ENCODE data around the gene UGT1A5. TPM values are rescaled to one million over a fixed set of nuclear protein-coding genes. Genes with fewer than 3 reads are reported as not detected.

The UGT1A5 gene
- total and polyA plus RNA-seq, 2 of the 8 experiments (the other 6 are each of a cell fraction or from before 2014, with no cell fraction given): not detected

- H2AK5ac ChIP-seq (ENCODE audit: low read depth, low read length): no peak overlapping the region
- CTCF ChIA-PET (ENCODE audit: partially characterized antibody): no interaction called here
- no peak overlapping the region for H3K4me3 ChIP-seq (ENCODE audit: extremely low read depth in 1 of 4, insufficient read depth in 2 of 4, low read depth in 3 of 4, low read length in 4 of 4)
- H3K79me1 ChIP-seq (ENCODE audit: low read depth, low read length): no peaks in the 10 kb centered on the region
- no peak overlapping the region for H2BK15ac ChIP-seq (ENCODE audit: low read length)
- H3K27ac ChIP-seq (ENCODE audit: low read depth, low read length): no peak overlapping the region
- H3K4me1 ChIP-seq (replicated peaks in 1 of 4; ENCODE audit: control insufficient read depth in 3 of 4, insufficient read depth in 4 of 4, low read length in 3 of 4): no peaks in the 10 kb centered on the region
- no peaks in the 10 kb centered on the region for H4K20me1 ChIP-seq (replicated peaks in 1 of 2; ENCODE audit: control insufficient read depth in 1 of 2, insufficient read depth in 2 of 2, low read length in 2 of 2)
- H2BK12ac ChIP-seq (ENCODE audit: low read depth, low read length): no peak overlapping the region
- no peak overlapping the region for H3K9ac ChIP-seq (replicated peaks in 1 of 4; ENCODE audit: extremely low read depth in 1 of 4, low read depth in 3 of 4, low read length in 3 of 4)
- H3K36me3 ChIP-seq (ENCODE audit: control insufficient read depth in 2 of 4, insufficient read depth in 4 of 4, low read length in 3 of 4): no peaks in the 10 kb centered on the region
- no peak overlapping the region for H3K18ac ChIP-seq (ENCODE audit: extremely low read depth, low read length)
- no peak overlapping the region for H2BK5ac ChIP-seq (ENCODE audit: low read depth, low read length)
- H3K9me3 ChIP-seq (ENCODE audit: insufficient read depth in 2 of 2, low read depth in 1 of 2, low read length in 1 of 2): no peaks in the 10 kb centered on the region
- POLR2A ChIA-PET (ENCODE audit: partially characterized antibody): no interaction called here
- H2AFZ ChIP-seq (ENCODE audit: low read length): no peak overlapping the region
- no peaks in the 10 kb centered on the region for H3K79me2 ChIP-seq (ENCODE audit: control insufficient read depth in 1 of 2, insufficient read depth in 2 of 2, low read length in 2 of 2)
- H3K56ac ChIP-seq (replicated peaks; ENCODE audit: insufficient read length, low read depth, low read length): no peak overlapping the region
- no peak for DNase-seq (ENCODE audit: low read depth in 1 of 2, low spot score in 2 of 2)
- H3K4me2 ChIP-seq (ENCODE audit: insufficient read depth in 1 of 2, low read depth in 2 of 2, low read length in 2 of 2): no peak overlapping the region
- H3K14ac ChIP-seq (ENCODE audit: insufficient read length): no peak overlapping the region
- TF ChIP-seq CTCF (IDR thresholded peaks at IDR 0.05; ENCODE audit: control extremely low read depth in 1 of 3, insufficient read depth in 1 of 3, low read depth in 1 of 3, low read length in 3 of 3) (no peak), SRF (IDR thresholded peaks at IDR 0.05; ENCODE audit: low read depth, low read length) (no peak), CREB1 (IDR thresholded peaks at IDR 0.05) (no peak), KDM5A (IDR thresholded peaks at IDR 0.05; ENCODE audit: low read length) (no peak), EGR1 (IDR thresholded peaks at IDR 0.05; ENCODE audit: borderline replicate concordance, low read depth, low read length) (no peak), JUND (IDR thresholded peaks at IDR 0.05; ENCODE audit: low read length) (no peak), SP2 (IDR thresholded peaks at IDR 0.05; ENCODE audit: low read length) (no peak), KDM1A (IDR thresholded peaks at IDR 0.05; ENCODE audit: borderline replicate concordance, low read length) (no peak)
- no peak for FAIRE-seq
- no peaks in the 10 kb centered on the region for H3K27me3 ChIP-seq (replicated peaks in 1 of 4; ENCODE audit: control insufficient read depth in 3 of 4, extremely low read depth in 1 of 4, insufficient read depth in 3 of 4, low read length in 3 of 4)
- H3K4ac ChIP-seq (replicated peaks; ENCODE audit: insufficient read length, low read depth, low read length): no peak overlapping the region
- no peak overlapping the region for H3K23ac ChIP-seq (ENCODE audit: insufficient read length)
- no peak overlapping the region for H4K5ac ChIP-seq (ENCODE audit: insufficient read length, low read depth, low read length)
- WGBS, 2 experiments (ENCODE audit: extremely low coverage in 1 of 2, insufficient coverage in 1 of 2, insufficient read length in 1 of 2, insufficient replicate concordance in 2 of 2, low coverage in 1 of 2, low lambda C conversion rate in 2 of 2, missing lambda C conversion rate in 1 of 2): 89% methylated on average over 2 of the region's 2 CpGs; no CpG with 5 or more reads in 1 of the 2 experiments
- no peak overlapping the region for H2BK120ac ChIP-seq (replicated peaks; ENCODE audit: low read depth, low read length)
- H4K8ac ChIP-seq (ENCODE audit: extremely low read depth, insufficient read depth, low read length): no peak overlapping the region
- H4K91ac ChIP-seq (replicated peaks; ENCODE audit: insufficient read length, low read length): no peak overlapping the region
- no peak overlapping the region for H2BK20ac ChIP-seq (ENCODE audit: low read length)
- H3K23me2 ChIP-seq (ENCODE audit: low read depth, low read length): no peaks in the 10 kb centered on the region
These were observed 103.6 kb downstream of the UGT1A5 start for GRCh38 chr2:233816334-233816733.

Data from H1 (cell line).